Spinal cord (tissue), 4 donors: ENCODE data around the gene LSM14B. TPM values are rescaled to one million over a fixed set of nuclear protein-coding genes. Genes with fewer than 3 reads are reported as not detected.

Experiments used
- polyA plus RNA-seq, 2 donors: library from polyadenylated mRNA; unstranded; fragments of 120-200 nt; gene quantifications; one replicate each; pipeline ENCODE4 v1.2.1, GENCODE V29; 2013; ENCODE audit not compliant: insufficient read length in 2 of 2
- total RNA-seq, 2 donors: library from RNA; depleted of rRNA in 1 of 2; stranded (reverse); fragments of 120-200 nt in 1 of 2; fragments of >200 nt in 1 of 2; gene quantifications; one replicate each; pipeline versions ENCODE4 v1.2.3 to v1.2.4, GENCODE V29; 2013 to 2014

Gene LSM14B
- total and polyA plus RNA-seq, 4 donors: 37.5 to 94.2 (median 72.1) TPM

Other genes starting within 250 kb of the LSM14B start
- 1 to 10 TPM; 7.2 to 8.6 TPM for gene TAF4, start 56.6 kb upstream of the LSM14B start, total RNA-seq
- 10 to 100 TPM; 17.5 to 20.4 TPM for gene TAF4, start 56.6 kb upstream of the LSM14B start, polyA plus RNA-seq
- 100 to 1,000 TPM; 118 to 234 TPM for gene PSMA7, start 20.9 kb downstream of the LSM14B start, total RNA-seq
- 100 to 1,000 TPM; 186 to 197 TPM for gene PSMA7, start 20.9 kb downstream of the LSM14B start, polyA plus RNA-seq
- 10 to 100 TPM; 21.5 to 41.0 TPM for gene SS18L1, start 21.3 kb downstream of the LSM14B start, total RNA-seq
- gene SS18L1, start 21.3 kb downstream of the LSM14B start, polyA plus RNA-seq: 10 to 100 TPM; 54.1 to 58.2 TPM
- gene MTG2, start 60.6 kb downstream of the LSM14B start, total RNA-seq: 10 to 100 TPM; 12.6 to 28.5 TPM
- 10 to 100 TPM; 39.2 to 43.9 TPM for gene MTG2, start 60.6 kb downstream of the LSM14B start, polyA plus RNA-seq
- gene HRH3, start 97.8 kb downstream of the LSM14B start, total RNA-seq: 1 to 10 TPM in 1 of 2 donors, under 1 TPM in 1; 0.66 to 1.8 TPM
- 10 to 100 TPM; 10.1 to 10.6 TPM for gene HRH3, start 97.8 kb downstream of the LSM14B start, polyA plus RNA-seq
- gene OSBPL2, start 116.0 kb downstream of the LSM14B start, total RNA-seq: 10 to 100 TPM; 37.0 to 39.4 TPM
- gene OSBPL2, start 116.0 kb downstream of the LSM14B start, polyA plus RNA-seq: 10 to 100 TPM; 48.6 to 52.5 TPM
- gene ADRM1, start 180.5 kb downstream of the LSM14B start, total RNA-seq: 10 to 100 TPM; 33.7 to 75.3 TPM
- 10 to 100 TPM; 85.4 to 86.1 TPM for gene ADRM1, start 180.5 kb downstream of the LSM14B start, polyA plus RNA-seq
- 10 to 100 TPM; 15.8 to 51.1 TPM for gene LAMA5, start 244.8 kb downstream of the LSM14B start, total RNA-seq
- 10 to 100 TPM; 78.4 to 86.8 TPM for gene LAMA5, start 244.8 kb downstream of the LSM14B start, polyA plus RNA-seq